Subcutaneous abdominal adipose tissue (tissue), 5 donors: ENCODE data around the gene RASAL2.

Experiments
- H3K27ac ChIP-seq: one replicate; pipeline ENCODE4 v1.7.0; 2013; ENCODE audit warnings: low read depth, mild to moderate bottlenecking, inconsistent platforms, low read length, moderate library complexity
- H3K27me3 ChIP-seq, 5 donors: one replicate each; pipeline ENCODE4 v1.7.0; 2013; ENCODE audit warnings: low read length in 5 of 5, inconsistent platforms in 1 of 5; ENCODE audit not compliant: control insufficient read depth in 5 of 5, insufficient read depth in 4 of 5
- H3K36me3 ChIP-seq, 5 donors: one replicate each; pipeline ENCODE4 v1.7.0; 2013; ENCODE audit warnings: low read length in 5 of 5; ENCODE audit not compliant: control insufficient read depth in 5 of 5, insufficient read depth in 5 of 5
- H3K4me1 ChIP-seq, 5 donors: one replicate each; pipeline ENCODE4 v1.7.0; 2013; ENCODE audit warnings: low read length in 5 of 5, mild to moderate bottlenecking in 3 of 5, moderate library complexity in 1 of 5; ENCODE audit not compliant: control insufficient read depth in 5 of 5, insufficient read depth in 5 of 5
- H3K4me3 ChIP-seq, 5 donors: one replicate each; pipeline ENCODE4 v1.7.0; 2013; ENCODE audit warnings: low read length in 5 of 5, low read depth in 1 of 5
- H3K9ac ChIP-seq, 5 donors: one replicate each; pipeline ENCODE4 v1.7.0; 2013; ENCODE audit warnings: low read length in 5 of 5, mild to moderate bottlenecking in 4 of 5, moderate library complexity in 3 of 5
- H3K9me3 ChIP-seq, 5 donors: one replicate each; pipeline ENCODE4 v1.7.0; 2013; ENCODE audit warnings: low read length in 5 of 5; ENCODE audit not compliant: control insufficient read depth in 5 of 5
- donor health status: healthy.
- donor health status: healthy.
- donor health status: healthy.
- donor health status: healthy.
- donor health status: healthy.

The RASAL2 gene

DNA sequence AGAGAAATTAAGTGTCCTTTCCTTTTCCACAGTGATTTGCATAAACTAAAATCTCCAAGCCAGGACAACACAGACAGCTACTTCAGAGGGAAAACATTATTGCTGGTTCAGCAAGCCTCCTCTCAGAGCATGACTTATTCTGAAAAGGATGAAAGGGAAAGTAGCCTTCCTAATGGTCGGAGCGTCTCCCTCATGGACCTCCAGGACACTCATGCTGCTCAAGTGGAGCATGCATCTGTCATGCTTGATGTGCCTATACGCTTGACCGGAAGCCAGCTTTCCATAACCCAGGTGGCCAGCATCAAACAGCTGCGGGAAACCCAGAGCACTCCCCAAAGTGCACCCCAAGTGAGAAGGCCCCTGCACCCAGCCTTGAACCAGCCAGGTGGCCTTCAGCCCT is 363.7 kb downstream of the RASAL2 start:
- Histone ChIP-seq H3K4me1 (no peaks in the 10 kb centered on the region), H3K27ac (no peak overlapping the region)

DNA sequence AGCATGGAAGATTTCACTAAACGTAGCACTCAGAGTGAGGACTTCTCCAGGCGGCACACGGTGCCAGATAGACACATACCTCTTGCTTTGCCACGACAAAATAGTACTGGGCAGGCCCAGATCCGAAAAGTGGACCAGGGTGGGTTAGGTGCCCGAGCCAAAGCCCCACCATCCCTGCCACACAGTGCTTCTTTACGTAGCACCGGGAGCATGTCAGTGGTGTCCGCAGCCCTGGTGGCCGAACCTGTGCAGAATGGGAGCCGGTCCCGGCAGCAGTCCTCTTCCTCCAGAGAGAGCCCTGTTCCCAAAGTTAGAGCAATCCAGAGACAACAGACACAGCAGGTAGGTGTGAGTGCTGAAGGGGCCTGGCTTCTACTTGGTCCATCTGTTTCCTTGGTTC is 364.3 kb downstream of the RASAL2 start:
- Histone ChIP-seq H3K27ac (no peak overlapping the region), H3K27me3 (no peaks in the 10 kb centered on the region)

More for the DNA sequence above, 363.7 kb downstream of the RASAL2 start:
- Histone ChIP-seq H3K36me3 (peaks cover 14 to 24% (median 21%) of the 10 kb centered on the region in 5 donors), H3K9ac (no peak overlapping the region), H3K9me3 (no peaks in the 10 kb centered on the region), H3K4me3 (no peak overlapping the region), H3K27me3 (no peaks in the 10 kb centered on the region)

GRCh38 chr1:178461104-178461503 is 367.2 kb downstream of the RASAL2 start:
- Histone ChIP-seq H3K9me3 (no peaks in the 10 kb centered on the region), H3K4me1 (no peaks in the 10 kb centered on the region), H3K27me3 (no peaks in the 10 kb centered on the region), H3K36me3 (peaks cover 20 to 32% (median 25%) of the 10 kb centered on the region in 5 donors), H3K9ac (no peak overlapping the region), H3K4me3 (no peak overlapping the region), H3K27ac (no peak overlapping the region)

More for the DNA sequence above, 364.3 kb downstream of the RASAL2 start:
- Histone ChIP-seq H3K4me1 (no peaks in the 10 kb centered on the region), H3K36me3 (peaks cover 14 to 24% (median 21%) of the 10 kb centered on the region in 5 donors), H3K4me3 (no peak overlapping the region), H3K9ac (no peak overlapping the region), H3K9me3 (no peaks in the 10 kb centered on the region)

GRCh38 chr1:178461701-178462100 is 367.8 kb downstream of the RASAL2 start:
- Histone ChIP-seq H3K9ac (no peak overlapping the region), H3K27ac (no peak overlapping the region), H3K4me3 (no peak overlapping the region), H3K9me3 (no peaks in the 10 kb centered on the region), H3K36me3 (peaks cover 25 to 34% (median 27%) of the 10 kb centered on the region in 5 donors), H3K4me1 (no peaks in the 10 kb centered on the region), H3K27me3 (no peaks in the 10 kb centered on the region)

- Histone ChIP-seq H3K27me3 (no peaks in the 10 kb centered on the region), H3K9ac (no peak overlapping the region), H3K4me3 (no peak overlapping the region), H3K4me1 (no peaks in the 10 kb centered on the region), H3K36me3 (peaks cover 22 to 38% (median 27%) of the 10 kb centered on the region in 5 donors), H3K9me3 (no peaks in the 10 kb centered on the region), H3K27ac (no peak overlapping the region)
Measured at GRCh38 chr1:178464141-178464540, 370.2 kb downstream of the RASAL2 start.

DNA sequence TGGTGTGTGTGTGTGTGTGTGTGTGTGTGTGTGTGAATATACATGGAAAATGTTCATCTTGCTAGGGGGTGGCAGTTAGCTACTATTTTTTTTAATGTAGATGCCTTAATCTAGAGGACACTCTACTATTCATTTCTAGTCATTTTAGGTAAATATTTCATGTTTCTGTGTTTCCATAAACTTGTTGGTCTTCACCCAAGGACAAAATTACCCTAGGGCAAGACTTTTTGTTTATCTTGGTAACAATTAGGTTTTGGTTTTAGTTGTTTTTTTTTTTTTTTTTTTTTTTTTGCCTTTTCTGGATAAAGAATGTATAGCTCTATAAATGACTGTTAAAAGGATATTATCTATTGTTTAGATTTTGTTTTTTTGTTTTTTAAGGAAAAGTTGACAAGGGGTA is 370.7 kb downstream of the RASAL2 start:
- H3K9me3 ChIP-seq: no peaks in the 10 kb centered on the region
- no peak overlapping the region for H3K27ac ChIP-seq
- H3K9ac ChIP-seq: no peak overlapping the region
- no peaks in the 10 kb centered on the region for H3K4me1 ChIP-seq
- H3K4me3 ChIP-seq: no peak overlapping the region
- peaks cover 26 to 42% (median 30%) of the 10 kb centered on the region in 5 donors for H3K36me3 ChIP-seq
- no peaks in the 10 kb centered on the region for H3K27me3 ChIP-seq

GRCh38 chr1:178465011-178465410 is 371.1 kb downstream of the RASAL2 start:
- Histone ChIP-seq H3K27ac (no peak overlapping the region), H3K4me3 (no peak overlapping the region), H3K27me3 (no peaks in the 10 kb centered on the region), H3K9ac (no peak overlapping the region), H3K9me3 (no peaks in the 10 kb centered on the region), H3K4me1 (no peaks in the 10 kb centered on the region), H3K36me3 (peaks cover 26 to 42% (median 30%) of the 10 kb centered on the region in 5 donors)

DNA sequence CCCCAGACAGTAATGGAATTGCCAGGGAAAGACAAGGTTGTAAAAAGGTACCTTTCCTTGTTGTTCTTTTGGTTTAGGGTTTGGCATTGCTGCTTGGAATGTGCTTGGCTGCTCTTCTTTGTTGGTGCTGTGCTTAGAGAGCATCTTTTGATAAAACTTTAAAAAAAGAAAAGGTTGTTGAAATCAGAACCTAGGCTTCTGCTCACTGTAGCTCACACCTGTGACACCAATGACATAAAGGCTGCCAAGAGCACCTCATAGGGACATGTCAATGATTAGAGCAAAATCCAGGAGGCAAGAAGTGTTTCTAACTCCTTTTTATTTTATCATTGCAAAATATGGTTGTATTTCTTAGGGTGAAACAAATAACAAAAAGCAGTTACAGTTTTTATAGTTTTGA is 373.9 kb downstream of the RASAL2 start:
- Histone ChIP-seq H3K9me3 (no peaks in the 10 kb centered on the region), H3K4me1 (peaks cover 0 to 5% (median 0%) of the 10 kb centered on the region in 5 donors), H3K27me3 (no peaks in the 10 kb centered on the region), H3K4me3 (no peak overlapping the region), H3K9ac (no peak overlapping the region), H3K36me3 (peaks cover 26 to 52% (median 36%) of the 10 kb centered on the region in 5 donors), H3K27ac (no peak overlapping the region)

- no peaks in the 10 kb centered on the region for H3K27me3 ChIP-seq
- peaks cover 22 to 67% (median 49%) of the 10 kb centered on the region in 5 donors for H3K36me3 ChIP-seq
- H3K4me3 ChIP-seq: no peak overlapping the region
- H3K9ac ChIP-seq: no peak overlapping the region
- H3K9me3 ChIP-seq: no peaks in the 10 kb centered on the region
- peaks cover 0 to 5% (median 0%) of the 10 kb centered on the region in 5 donors for H3K4me1 ChIP-seq
- H3K27ac ChIP-seq: no peak overlapping the region
Measured at GRCh38 chr1:178470411-178470960, 376.6 kb downstream of the RASAL2 start.

GRCh38 chr1:178472531-178472930 is 378.6 kb downstream of the RASAL2 start:
- Histone ChIP-seq H3K4me3 (no peak overlapping the region), H3K9me3 (no peaks in the 10 kb centered on the region), H3K36me3 (peaks cover 10 to 52% (median 34%) of the 10 kb centered on the region in 5 donors)

More at GRCh38 chr1:178472531-178472930, 378.6 kb downstream of the RASAL2 start:
- H3K27ac ChIP-seq: no peak overlapping the region
- no peaks in the 10 kb centered on the region for H3K27me3 ChIP-seq
- peaks cover 0 to 5% (median 0%) of the 10 kb centered on the region in 5 donors for H3K4me1 ChIP-seq
- no peak overlapping the region for H3K9ac ChIP-seq
